Medulla oblongata (tissue), 1 donor: ENCODE measurements around the gene LASP1NB.
A peak's percentile ranks its signal among the peaks of the same experiment; 100 is the strongest.

Source experiments
- DNase-seq: peaks from one replicate; pipeline ENCODE4 v3.0.0-alpha.2; 2015; ENCODE audit errors: extremely low spot score

The LASP1NB gene

DNA sequence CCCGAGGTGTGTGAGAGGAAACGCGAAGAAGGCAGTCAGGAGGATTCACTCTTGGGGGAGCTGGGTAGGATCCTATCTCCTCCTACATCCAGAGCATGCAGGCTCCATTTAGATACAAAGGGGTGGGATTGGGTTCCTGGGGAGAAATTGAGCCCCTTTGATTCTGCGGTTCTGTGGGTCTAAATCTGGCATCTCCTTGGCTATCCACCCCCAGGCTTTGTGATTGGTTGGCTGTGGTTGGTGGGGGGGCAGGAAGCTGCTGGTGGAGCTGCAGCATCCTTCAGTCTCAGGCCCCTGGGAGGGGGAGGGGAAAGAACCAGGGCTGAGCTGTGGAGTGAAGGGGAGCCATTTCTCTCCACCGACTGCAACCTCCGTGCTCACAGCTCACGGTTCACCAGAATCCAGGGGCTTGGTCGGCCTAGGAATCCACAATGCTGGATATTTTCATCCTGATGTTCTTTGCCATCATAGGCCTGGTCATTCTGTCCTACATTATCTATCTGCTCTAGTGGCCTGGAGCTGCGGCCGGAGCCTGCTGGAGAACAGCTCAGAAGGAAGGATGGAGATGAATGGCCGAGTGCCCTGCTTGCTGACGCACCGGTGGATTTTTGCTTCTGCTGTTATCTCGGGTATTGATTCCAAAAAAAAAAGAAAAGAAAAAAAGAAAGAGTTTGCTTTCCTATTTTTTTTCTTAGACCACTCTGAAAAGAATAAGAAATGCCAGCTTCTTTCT is at the start of gene LASP1NB:
Gene LASP1NB, plus strand, starts transcription at position 352 of the 733 bp plus-strand sequence.
- peak; percentile 82 for DNase-seq

GRCh38 chr17:38877130-38877851 is 48.1 kb upstream of the LASP1NB start:
- DNase-seq = peak; percentile 60

DNA sequence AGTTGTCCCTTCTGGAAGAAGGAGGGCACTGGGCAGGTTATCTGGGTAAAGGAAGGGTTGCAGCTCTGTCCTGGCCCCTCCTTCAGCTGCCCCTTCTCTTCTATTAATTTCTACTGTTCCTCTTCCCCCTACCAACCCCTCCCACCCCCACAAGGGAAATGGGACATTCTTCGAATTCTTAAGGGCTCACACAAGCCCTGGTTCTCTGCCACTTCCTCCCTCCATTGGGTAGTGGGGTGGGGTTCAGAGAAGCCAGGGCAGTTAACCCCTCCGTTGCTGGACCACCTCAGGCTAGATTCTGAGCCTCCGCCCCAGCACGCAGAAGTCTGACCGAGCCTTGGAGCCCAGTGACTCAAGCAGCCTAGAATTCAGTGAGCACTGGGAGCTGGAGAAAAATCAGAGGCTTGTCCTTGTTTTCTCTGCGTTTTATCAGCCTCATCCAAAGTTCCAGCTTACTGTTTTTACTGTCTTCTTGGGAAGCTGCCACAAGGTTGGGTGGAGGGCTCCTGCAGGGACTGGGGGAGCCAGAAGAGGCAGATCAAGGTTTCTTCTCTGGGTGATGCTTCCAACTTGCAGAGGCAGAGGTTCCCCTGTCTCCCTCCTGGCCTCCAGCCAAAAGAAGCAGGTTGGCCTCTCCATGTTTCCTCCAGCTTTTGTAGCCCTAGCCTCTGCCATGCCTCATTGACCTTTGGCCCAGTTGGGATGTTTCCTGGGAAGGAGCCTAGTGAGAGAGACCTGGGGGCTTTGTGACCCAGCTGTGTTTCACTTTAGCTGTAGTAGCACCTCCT is 45.3 kb upstream of the LASP1NB start:
- peak; percentile 46 for DNase-seq

DNA sequence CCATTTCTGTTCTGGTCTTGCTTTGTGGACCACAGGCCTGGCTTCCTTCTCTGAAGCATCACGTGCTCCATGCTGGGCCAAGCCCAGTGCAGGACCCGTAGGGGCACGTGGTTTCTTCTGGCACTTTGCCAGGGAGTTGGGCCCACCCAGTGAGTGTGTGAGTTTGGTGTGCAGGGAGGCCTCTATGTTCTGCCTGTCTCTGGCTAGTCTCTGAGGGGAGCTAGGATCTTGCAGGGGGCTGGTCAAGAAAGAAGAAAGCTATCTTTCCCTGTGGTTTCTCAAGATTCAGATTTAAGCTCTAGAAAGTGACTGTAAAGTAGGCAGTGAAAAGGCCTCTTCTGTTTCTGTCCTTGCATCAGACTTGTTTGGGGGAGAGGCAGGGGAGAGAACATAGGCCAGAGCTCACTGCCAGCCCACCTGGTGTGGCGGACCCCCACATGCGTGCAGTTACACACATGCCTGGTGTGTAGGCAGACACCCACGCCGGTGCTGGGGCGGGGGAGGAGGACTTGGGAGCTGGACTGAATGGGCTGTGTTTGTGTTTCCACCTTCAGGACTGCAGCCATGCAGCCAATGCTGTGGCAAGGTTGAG is 43.7 kb upstream of the LASP1NB start:
- peak; percentile 56 for DNase-seq

GRCh38 chr17:38882870-38883269 is 42.5 kb upstream of the LASP1NB start:
- DNase-seq = no peak

- DNase-seq = peak; percentile 29
Measured at GRCh38 chr17:38883592-38884526, 41.6 kb upstream of the LASP1NB start.

DNA sequence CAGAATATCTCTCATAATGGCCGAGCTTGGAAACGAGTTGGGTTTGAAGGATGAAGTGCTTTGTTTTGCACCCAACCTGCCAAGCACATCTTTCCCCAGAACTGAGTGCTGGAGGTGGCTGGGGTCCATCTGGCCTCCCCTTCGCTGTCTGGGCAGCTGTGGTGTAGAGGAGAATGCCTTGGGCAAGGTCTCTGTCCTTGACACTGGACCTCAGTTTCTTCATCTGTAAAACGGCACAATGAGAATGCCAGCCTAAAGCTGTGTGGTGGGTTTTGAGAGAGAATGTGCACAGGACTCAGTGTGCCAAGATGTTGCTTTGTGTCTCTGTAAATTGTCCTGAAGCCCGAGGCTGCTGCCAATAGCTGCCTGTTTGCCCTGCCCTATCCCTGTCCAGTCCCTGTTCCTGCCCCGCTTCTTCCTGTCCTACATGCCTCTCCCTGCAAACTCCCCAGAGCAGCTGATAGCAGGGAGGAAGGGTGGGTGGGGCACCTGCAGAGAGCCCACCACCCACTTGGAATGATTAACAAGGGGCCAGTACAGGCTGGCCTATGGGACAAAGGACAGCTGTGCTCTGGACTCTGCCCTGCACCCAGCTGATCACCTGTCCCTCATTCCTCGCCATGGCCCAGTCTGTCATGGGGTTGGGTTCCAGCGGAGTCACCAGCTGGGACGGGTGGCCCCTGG is 40.2 kb upstream of the LASP1NB start:
- DNase-seq = no peak

DNA sequence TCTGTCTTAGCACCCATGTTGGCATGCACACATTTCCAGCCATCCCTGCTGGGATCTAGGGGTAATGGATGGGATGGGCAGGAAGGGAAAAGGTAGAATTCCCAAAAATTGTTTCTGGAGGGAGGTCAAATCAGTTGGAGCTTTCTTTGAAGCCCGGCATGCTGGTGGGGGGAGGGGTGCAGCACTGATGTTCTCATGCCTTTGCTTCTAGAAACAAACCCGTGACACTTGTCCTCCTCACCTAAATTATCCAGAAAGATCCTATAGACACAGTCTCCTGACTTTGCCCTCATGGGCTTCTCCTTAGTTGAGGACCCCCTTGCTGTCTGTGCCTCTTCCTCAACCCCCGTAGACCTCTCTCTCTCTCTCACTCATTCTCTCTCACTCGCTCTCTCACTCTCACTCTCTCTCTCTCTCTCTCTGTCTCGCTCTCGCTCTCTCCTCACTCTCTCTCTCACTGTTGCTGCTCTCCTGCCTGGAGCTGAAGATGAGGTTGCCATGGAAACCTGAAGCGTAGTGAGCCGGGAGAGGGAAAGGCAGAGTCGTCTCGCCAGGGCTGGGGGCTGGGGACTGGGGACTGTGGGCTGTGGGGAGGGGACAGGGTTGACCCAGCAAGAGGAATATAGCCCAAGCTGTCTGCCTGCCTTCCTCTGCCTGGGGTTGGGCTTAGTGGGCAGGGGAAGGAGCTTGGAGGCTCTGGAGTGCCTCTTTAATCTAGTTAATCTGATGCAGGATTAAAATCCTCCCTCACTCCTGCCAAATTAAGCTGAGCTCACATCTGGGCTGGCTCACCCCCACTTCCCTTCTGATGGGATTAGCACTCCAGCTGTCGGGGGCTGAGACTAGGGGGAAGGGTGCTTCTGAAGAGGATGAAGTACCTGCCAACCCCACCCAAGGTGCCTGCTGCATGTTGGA is 39.4 kb upstream of the LASP1NB start:
- DNase-seq = peak; percentile 83

DNA sequence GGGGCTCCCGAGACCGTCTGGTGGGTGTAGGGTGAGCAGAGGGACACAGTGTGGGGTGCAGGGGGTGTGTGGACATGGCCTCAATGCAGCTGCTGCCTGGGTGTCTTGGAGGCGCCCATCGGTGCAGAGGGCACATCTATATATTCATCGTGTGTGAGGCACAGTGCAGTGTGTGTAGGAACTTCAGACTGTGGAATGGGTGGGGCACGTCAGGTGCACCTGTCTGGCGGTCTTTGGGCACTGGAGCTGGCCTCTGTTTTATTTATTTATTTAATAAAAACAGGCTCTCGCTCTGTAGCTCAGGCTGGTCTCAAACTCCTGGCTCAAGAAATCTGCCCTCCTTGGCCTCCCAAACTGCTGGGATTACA is 38.8 kb upstream of the LASP1NB start:
- no peak for DNase-seq

GRCh38 chr17:38888842-38889241 is 36.6 kb upstream of the LASP1NB start:
- no peak for DNase-seq

- no peak for DNase-seq
Measured at GRCh38 chr17:38889745-38890409, 35.5 kb upstream of the LASP1NB start.

DNA sequence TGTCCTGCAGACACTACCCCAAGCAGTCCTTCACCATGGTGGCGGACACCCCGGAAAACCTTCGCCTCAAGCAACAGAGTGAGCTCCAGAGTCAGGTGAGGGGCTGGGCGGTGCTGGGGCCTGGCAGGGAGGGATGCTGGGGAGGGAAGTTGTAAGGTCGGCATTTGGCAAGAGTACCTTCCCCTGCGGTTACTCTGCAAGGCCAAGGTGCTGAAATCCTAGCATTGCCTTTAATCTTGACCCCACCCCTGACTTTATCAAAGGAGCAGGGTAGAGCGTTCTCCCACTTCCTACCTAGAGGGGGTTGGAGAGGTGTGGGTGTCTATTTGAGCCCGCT is 35.0 kb upstream of the LASP1NB start:
- no peak for DNase-seq

- no peak for DNase-seq
Measured at GRCh38 chr17:38891441-38891840, 34.0 kb upstream of the LASP1NB start.

- no peak for DNase-seq
Measured at GRCh38 chr17:38892083-38892482, 33.3 kb upstream of the LASP1NB start.

- DNase-seq = no peak
Measured at GRCh38 chr17:38892620-38893019, 32.8 kb upstream of the LASP1NB start.

- DNase-seq = no peak
Measured at GRCh38 chr17:38893113-38893512, 32.3 kb upstream of the LASP1NB start.

DNA sequence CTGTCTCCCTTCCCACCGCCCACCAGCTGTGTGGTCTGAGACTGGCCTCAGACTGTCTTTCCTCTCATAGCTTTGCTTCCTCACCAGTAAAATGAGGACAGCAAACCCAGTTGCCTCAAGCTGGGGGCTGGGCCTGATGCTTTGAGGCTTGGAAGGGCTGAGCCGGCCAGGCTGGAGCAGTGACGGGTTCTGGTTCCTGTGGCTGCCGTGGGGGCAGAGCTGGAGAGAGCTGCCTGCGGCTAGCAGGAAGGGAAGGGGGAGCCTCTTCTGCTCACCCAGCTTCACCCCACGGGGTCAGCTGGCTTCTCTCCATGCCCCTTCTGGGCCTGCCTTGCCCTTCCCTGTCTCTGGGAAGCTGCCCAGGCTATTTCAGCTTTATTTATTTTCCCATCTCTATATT is 31.8 kb upstream of the LASP1NB start:
- DNase-seq = peak; percentile 59

DNA sequence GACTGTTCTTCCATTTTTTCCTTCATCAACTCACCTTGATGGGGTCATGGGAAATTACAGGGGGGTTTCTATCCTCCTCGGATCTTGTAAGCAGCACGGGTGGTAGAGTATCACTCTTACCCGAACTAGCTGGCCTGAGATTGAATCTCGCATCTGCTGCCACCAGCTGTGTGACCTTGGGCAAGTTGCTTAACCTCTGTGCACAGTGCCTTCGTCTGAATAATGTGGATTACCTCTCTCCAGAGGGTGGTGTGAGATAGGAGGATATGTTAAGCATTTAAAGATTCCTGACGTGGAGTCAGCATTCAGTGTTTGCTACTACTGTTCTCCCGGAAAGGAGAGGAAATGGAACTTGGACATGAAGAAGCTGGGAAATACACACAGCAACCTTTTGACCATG is 31.1 kb upstream of the LASP1NB start:
- no peak for DNase-seq

GRCh38 chr17:38896346-38896954 is 29.0 kb upstream of the LASP1NB start:
- DNase-seq = no peak
